Measurements from ENCODE around the gene MARVELD2. TPM values are rescaled to one million over a fixed set of nuclear protein-coding genes. Genes with fewer than 3 reads are reported as not detected.

Gene MARVELD2
- total and polyA plus RNA-seq, 2 of the 13 experiments (the other 11 are each of a cell fraction or from before 2014, with no cell fraction given), result 11.1 to 15.4 TPM

GRCh38 chr5:69444127-69444754, 29.3 kb downstream of the MARVELD2 start (continued):
- no peak for TF ChIP-seq CBX5 (CRISPR knock-in tag; IDR thresholded peaks at IDR 0.05; ENCODE audit: borderline replicate concordance)
- TF ChIP-seq SIX1 (CRISPR knock-in tag; IDR thresholded peaks at IDR 0.05; ENCODE audit: borderline replicate concordance), result no peak
- TF ChIP-seq CHCHD3 (CRISPR knock-in tag; IDR thresholded peaks at IDR 0.05), result no peak
- peak; percentile 54; the same call in 1 of the 2 replicates for TF ChIP-seq NR2F2 (IDR thresholded peaks at IDR 0.05; ENCODE audit: borderline replicate concordance, low read depth)
- TF ChIP-seq NR2C2 (CRISPR knock-in tag; IDR thresholded peaks at IDR 0.05; ENCODE audit: borderline replicate concordance), result peak; percentile 44; the same call in 1 of the 2 replicates
- TF ChIP-seq NCOA2 (CRISPR knock-in tag; IDR thresholded peaks at IDR 0.05), result peak; percentile 58
- peak; percentile 79 for TF ChIP-seq ZEB1 (IDR thresholded peaks at IDR 0.05; ENCODE audit: insufficient replicate concordance, low read depth)
- TF ChIP-seq ERF (CRISPR knock-in tag; IDR thresholded peaks at IDR 0.05), result peak; percentile 22; the same call in 1 of the 2 replicates
- TF ChIP-seq MEF2D (CRISPR knock-in tag; IDR thresholded peaks at IDR 0.05), result no peak
- TF ChIP-seq NR1H2 (CRISPR knock-in tag; IDR thresholded peaks at IDR 0.05; ENCODE audit: borderline replicate concordance, low read depth), result no peak
- TF ChIP-seq ZNF644 (CRISPR knock-in tag; IDR thresholded peaks at IDR 0.05; ENCODE audit: low read depth), result peak; percentile 43; the same call in 1 of the 2 replicates
- no peak for TF ChIP-seq ZBED4 (CRISPR knock-in tag; IDR thresholded peaks at IDR 0.05; ENCODE audit: borderline replicate concordance)
- peak; percentile 40; the same call in 1 of the 2 replicates for TF ChIP-seq SOX13 (IDR thresholded peaks at IDR 0.05)
- peak in 1 of 2 experiments; percentile 86; a peak in 2 of 4 replicates for TF ChIP-seq SOX13 (CRISPR knock-in tag; conservative IDR thresholded peaks at IDR 0.05 in 1 of 2, IDR thresholded peaks at IDR 0.05 in 1 of 2)
- TF ChIP-seq ZC3H13 (CRISPR knock-in tag; IDR thresholded peaks at IDR 0.05), result no peak
- no peak for TF ChIP-seq CBFB (CRISPR knock-in tag; IDR thresholded peaks at IDR 0.05)
- TF ChIP-seq DNMT3B (CRISPR knock-in tag; conservative IDR thresholded peaks at IDR 0.05), result no peak
- TF ChIP-seq GLMP (CRISPR knock-in tag; IDR thresholded peaks at IDR 0.05; ENCODE audit: borderline replicate concordance), result no peak
- TF ChIP-seq ETV6 (CRISPR knock-in tag; conservative IDR thresholded peaks at IDR 0.05), result no peak
- TF ChIP-seq HMGXB4 (CRISPR knock-in tag; IDR thresholded peaks at IDR 0.05; ENCODE audit: borderline replicate concordance in 1 of 2, low read depth in 1 of 2), result peak in 1 of 2 experiments; percentile 12; a peak in 1 of 4 replicates
- TF ChIP-seq SP2 (CRISPR knock-in tag; IDR thresholded peaks at IDR 0.05), result no peak
- no peak for TF ChIP-seq TGIF2 (CRISPR knock-in tag; IDR thresholded peaks at IDR 0.05)

All from HepG2 (cell line).